ENCODE results near the gene C1QB. TPM values are rescaled to one million over a fixed set of nuclear protein-coding genes. Genes with fewer than 3 reads are reported as not detected.

Gene C1QB
- total and polyA plus RNA-seq, 2 experiments from 2014 or later: not detected

GRCh38 chr1:22643381-22643780 lies 9.7 kb upstream of the C1QB start, which contains the start of gene C1QC:
Gene C1QC, plus strand, starts transcription at chr1:22643633. Its CDS starts 391 bp downstream, at chr1:22644024.
- no peaks in the 10 kb centered on the region for H3K36me3 ChIP-seq (ENCODE audit: insufficient read depth)
- no peaks in the 10 kb centered on the region; the same call in 1 of the 2 replicates for H3K4me1 ChIP-seq (ENCODE audit: insufficient read depth)
- no peak within 1 kb of the TSS for H2AFZ ChIP-seq
- H3K4me3 ChIP-seq: no peak within 1 kb of the TSS
- no peak for DNase-seq (ENCODE audit: low spot score)
- H3K4me2 ChIP-seq: no peak within 1 kb of the TSS
- peaks cover 8% of the 10 kb centered on the region for H3K4me1 Mint-ChIP-seq
- H3K9me2 ChIP-seq (ENCODE audit: insufficient read depth): no peaks in the 10 kb centered on the region
- no peaks in the 10 kb centered on the region for H3K9me3 Mint-ChIP-seq
- no peaks in the 10 kb centered on the region for H3K36me3 Mint-ChIP-seq (ENCODE audit: low read depth)
- H3K27me3 Mint-ChIP-seq (ENCODE audit: insufficient read depth, low read depth, poor library complexity): peaks cover 12% of the 10 kb centered on the region
- H3K27ac ChIP-seq (ENCODE audit: low read depth): no peak within 1 kb of the TSS
- no peaks in the 10 kb centered on the region for H3K27me3 ChIP-seq (ENCODE audit: insufficient read depth)
- H3K79me2 ChIP-seq (replicated peaks; ENCODE audit: insufficient read depth): no peaks in the 10 kb centered on the region
- H4K20me1 ChIP-seq (replicated peaks; ENCODE audit: insufficient read depth): no peaks in the 10 kb centered on the region
- ATAC-seq: no peak
- TF ChIP-seq, protein P1, sequence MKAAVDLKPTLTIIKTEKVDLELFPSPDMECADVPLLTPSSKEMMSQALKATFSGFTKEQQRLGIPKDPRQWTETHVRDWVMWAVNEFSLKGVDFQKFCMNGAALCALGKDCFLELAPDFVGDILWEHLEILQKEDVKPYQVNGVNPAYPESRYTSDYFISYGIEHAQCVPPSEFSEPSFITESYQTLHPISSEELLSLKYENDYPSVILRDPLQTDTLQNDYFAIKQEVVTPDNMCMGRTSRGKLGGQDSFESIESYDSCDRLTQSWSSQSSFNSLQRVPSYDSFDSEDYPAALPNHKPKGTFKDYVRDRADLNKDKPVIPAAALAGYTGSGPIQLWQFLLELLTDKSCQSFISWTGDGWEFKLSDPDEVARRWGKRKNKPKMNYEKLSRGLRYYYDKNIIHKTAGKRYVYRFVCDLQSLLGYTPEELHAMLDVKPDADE (IDR thresholded peaks at IDR 0.05): no peak
- TF ChIP-seq EZH2 (IDR thresholded peaks at IDR 0.05; ENCODE audit: low read depth, unreplicated experiment): no peak
- TF ChIP-seq CREB1 (CRISPR knock-in tag; IDR thresholded peaks at IDR 0.05; ENCODE audit: low read depth): no peak
- no peak for TF ChIP-seq NANOG (IDR thresholded peaks at IDR 0.05; ENCODE audit: borderline replicate concordance)
- no peak for TF ChIP-seq STAT1 (IDR thresholded peaks at IDR 0.05; ENCODE audit: unreplicated experiment)
- TF ChIP-seq ZNF331 (CRISPR knock-in tag; IDR thresholded peaks at IDR 0.05; ENCODE audit: low read depth): no peak
- TF ChIP-seq, protein P2, sequence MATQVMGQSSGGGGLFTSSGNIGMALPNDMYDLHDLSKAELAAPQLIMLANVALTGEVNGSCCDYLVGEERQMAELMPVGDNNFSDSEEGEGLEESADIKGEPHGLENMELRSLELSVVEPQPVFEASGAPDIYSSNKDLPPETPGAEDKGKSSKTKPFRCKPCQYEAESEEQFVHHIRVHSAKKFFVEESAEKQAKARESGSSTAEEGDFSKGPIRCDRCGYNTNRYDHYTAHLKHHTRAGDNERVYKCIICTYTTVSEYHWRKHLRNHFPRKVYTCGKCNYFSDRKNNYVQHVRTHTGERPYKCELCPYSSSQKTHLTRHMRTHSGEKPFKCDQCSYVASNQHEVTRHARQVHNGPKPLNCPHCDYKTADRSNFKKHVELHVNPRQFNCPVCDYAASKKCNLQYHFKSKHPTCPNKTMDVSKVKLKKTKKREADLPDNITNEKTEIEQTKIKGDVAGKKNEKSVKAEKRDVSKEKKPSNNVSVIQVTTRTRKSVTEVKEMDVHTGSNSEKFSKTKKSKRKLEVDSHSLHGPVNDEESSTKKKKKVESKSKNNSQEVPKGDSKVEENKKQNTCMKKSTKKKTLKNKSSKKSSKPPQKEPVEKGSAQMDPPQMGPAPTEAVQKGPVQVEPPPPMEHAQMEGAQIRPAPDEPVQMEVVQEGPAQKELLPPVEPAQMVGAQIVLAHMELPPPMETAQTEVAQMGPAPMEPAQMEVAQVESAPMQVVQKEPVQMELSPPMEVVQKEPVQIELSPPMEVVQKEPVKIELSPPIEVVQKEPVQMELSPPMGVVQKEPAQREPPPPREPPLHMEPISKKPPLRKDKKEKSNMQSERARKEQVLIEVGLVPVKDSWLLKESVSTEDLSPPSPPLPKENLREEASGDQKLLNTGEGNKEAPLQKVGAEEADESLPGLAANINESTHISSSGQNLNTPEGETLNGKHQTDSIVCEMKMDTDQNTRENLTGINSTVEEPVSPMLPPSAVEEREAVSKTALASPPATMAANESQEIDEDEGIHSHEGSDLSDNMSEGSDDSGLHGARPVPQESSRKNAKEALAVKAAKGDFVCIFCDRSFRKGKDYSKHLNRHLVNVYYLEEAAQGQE (IDR thresholded peaks at IDR 0.05; ENCODE audit: unreplicated experiment): no peak
- no peak for TF ChIP-seq ZNF114 (CRISPR knock-in tag; IDR thresholded peaks at IDR 0.05)
- TF ChIP-seq EZH2phosphoT487 (IDR thresholded peaks at IDR 0.05; ENCODE audit: unreplicated experiment): no peak
- TF ChIP-seq JUNB (IDR thresholded peaks at IDR 0.05; ENCODE audit: unreplicated experiment): no peak
- TF ChIP-seq POLR2AphosphoS5 (IDR thresholded peaks at IDR 0.05; ENCODE audit: low read depth): no peak
- no peak within 1 kb of the TSS for H3K4me3 Mint-ChIP-seq
- no peaks in the 10 kb centered on the region for H3F3A ChIP-seq (replicated peaks; ENCODE audit: low read depth)
- H3K27ac Mint-ChIP-seq: no peak within 1 kb of the TSS

DNA sequence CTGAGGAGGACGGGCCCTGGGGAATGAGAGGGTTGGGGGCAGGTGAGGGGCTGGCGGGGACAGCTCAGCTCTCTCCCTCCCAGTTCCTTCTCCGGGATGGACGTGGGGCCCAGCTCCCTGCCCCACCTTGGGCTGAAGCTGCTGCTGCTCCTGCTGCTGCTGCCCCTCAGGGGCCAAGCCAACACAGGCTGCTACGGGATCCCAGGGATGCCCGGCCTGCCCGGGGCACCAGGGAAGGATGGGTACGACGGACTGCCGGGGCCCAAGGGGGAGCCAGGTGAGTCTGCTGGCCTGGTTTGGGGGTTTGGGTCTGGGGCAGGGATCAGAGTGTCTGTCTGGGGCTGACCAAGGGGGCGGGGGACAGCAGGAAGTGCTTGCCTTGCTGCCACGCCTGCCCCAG lies 9.1 kb upstream of the C1QB start:
- no peak overlapping the region for H3K27ac Mint-ChIP-seq
- DNase-seq (ENCODE audit: low spot score) (no peak), ATAC-seq (no peak)
- H4K20me1 ChIP-seq (replicated peaks; ENCODE audit: insufficient read depth): no peaks in the 10 kb centered on the region
- no peaks in the 10 kb centered on the region; the same call in 1 of the 2 replicates for H3K4me1 ChIP-seq (ENCODE audit: insufficient read depth)
- no peaks in the 10 kb centered on the region for H3K9me2 ChIP-seq (ENCODE audit: insufficient read depth)
- peaks cover 8% of the 10 kb centered on the region for H3K4me1 Mint-ChIP-seq
- no peaks in the 10 kb centered on the region for H3K27me3 ChIP-seq (ENCODE audit: insufficient read depth)
- no peak overlapping the region for H3K4me3 ChIP-seq
- H3K4me3 Mint-ChIP-seq: no peak overlapping the region
- peaks cover 13% of the 10 kb centered on the region for H3K27me3 Mint-ChIP-seq (ENCODE audit: insufficient read depth, low read depth, poor library complexity)
- H3K9me3 Mint-ChIP-seq: no peaks in the 10 kb centered on the region
- no peak overlapping the region for H3K4me2 ChIP-seq
- no peak overlapping the region for H2AFZ ChIP-seq
- no peaks in the 10 kb centered on the region for H3F3A ChIP-seq (replicated peaks; ENCODE audit: low read depth)
- H3K36me3 ChIP-seq (ENCODE audit: insufficient read depth): no peaks in the 10 kb centered on the region
- H3K79me2 ChIP-seq (replicated peaks; ENCODE audit: insufficient read depth): no peaks in the 10 kb centered on the region
- H3K27ac ChIP-seq (ENCODE audit: low read depth): no peak overlapping the region
- TF ChIP-seq STAT1 (IDR thresholded peaks at IDR 0.05; ENCODE audit: unreplicated experiment) (no peak), EZH2phosphoT487 (IDR thresholded peaks at IDR 0.05; ENCODE audit: unreplicated experiment) (no peak)
- no peaks in the 10 kb centered on the region for H3K36me3 Mint-ChIP-seq (ENCODE audit: low read depth)

Measured in GM23338 (cell line).